ENCODE measurements around the gene IFNA5. TPM values are rescaled to one million over a fixed set of nuclear protein-coding genes. Genes with fewer than 3 reads are reported as not detected.

IFNA5 gene
- not detected in 2 replicates for total RNA-seq

DNA sequence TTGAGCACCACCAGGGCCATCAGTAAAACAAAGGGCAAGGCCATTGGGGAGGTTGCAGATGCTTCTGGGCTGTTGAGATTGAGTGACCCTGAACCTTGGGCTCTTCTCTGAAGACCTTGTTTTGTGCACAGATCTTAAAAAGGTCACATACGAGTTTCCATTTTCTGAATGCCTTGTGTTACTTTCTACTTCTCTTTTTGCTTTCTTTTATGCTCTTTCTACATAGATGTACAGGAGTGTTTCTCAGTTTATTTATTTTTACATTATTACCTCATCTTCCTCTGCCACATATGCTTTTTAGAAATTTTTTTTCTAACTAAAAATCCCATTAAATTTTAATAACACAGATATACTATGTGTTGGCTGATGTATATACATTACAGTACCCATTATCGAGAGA lies at the start of gene IFNA5:
Gene IFNA5, minus strand, starts transcription at position 101 of the 400 bp plus-strand sequence. Its CDS starts 57 bp downstream, at position 44.
- no peak for TF ChIP-seq CTCF (conservative IDR thresholded peaks at IDR 0.05; ENCODE audit: low read depth, low read length)
- H3K4me3 ChIP-seq (ENCODE audit: low read depth, low read length) = no peak within 1 kb of the TSS
- no peak for DNase-seq (ENCODE audit: low read depth)

DNA sequence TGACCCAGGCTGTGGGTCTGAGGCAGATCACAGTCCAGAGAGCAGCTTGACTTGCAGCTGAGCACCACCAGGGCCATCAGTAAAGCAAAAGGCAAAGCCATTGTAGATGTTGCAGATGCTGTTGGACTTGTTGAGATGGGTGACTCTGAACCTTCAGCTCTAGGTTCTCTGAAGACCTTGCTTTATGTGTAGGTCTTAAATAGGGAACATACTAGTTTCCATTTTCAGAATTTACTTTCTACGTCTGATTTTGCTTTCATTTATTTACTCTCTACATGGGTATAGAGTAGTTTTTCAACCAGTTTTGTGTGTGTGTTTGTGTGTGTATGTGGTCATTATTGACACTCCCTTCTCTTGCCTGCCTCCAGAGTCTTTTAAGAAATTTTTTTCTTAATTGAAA lies 45.7 kb upstream of the IFNA5 start, which contains the start of gene IFNA6:
Gene IFNA6, minus strand, starts transcription at position 101 of the 400 bp plus-strand sequence. Its CDS starts 0 bp downstream, at position 101.
- DNase-seq (ENCODE audit: low read depth) = no peak
- TF ChIP-seq CTCF (conservative IDR thresholded peaks at IDR 0.05; ENCODE audit: low read depth, low read length) = no peak

GRCh38 chr9:21348430-21348970 lies 43.4 kb upstream of the IFNA5 start:
- TF ChIP-seq CTCF (conservative IDR thresholded peaks at IDR 0.05; ENCODE audit: low read depth, low read length) = no peak
- DNase-seq (ENCODE audit: low read depth) = no peak
- no peak overlapping the region for H3K4me3 ChIP-seq (ENCODE audit: low read depth, low read length)

More for the DNA sequence above, 45.7 kb upstream of the IFNA5 start, which contains the start of gene IFNA6:
- H3K4me3 ChIP-seq (ENCODE audit: low read depth, low read length) = no peak within 1 kb of the TSS

DNA sequence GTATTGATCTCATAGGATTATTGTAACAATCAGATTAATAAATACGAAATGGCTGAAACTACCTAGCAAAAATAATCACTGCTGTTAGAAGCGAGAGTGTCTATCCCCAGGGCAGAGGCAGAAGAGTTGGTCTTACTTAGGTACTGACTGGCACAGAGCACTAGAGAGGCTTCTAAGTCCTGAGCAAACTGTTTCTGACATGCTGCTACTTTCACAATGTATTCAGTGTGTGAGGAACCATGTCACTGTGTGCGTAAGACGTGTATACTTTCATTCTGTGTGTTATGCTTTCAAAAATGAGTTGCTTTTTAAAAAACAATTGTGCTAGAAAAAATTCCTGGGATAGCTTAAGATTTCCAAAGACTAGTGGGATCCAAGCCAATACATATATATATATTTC lies 35.6 kb upstream of the IFNA5 start:
- no peak for DNase-seq (ENCODE audit: low read depth)
- no peak overlapping the region for H3K4me3 ChIP-seq (ENCODE audit: low read depth, low read length)
- no peak for TF ChIP-seq CTCF (conservative IDR thresholded peaks at IDR 0.05; ENCODE audit: low read depth, low read length)

- no peak for DNase-seq (ENCODE audit: low read depth)
- TF ChIP-seq CTCF (conservative IDR thresholded peaks at IDR 0.05; ENCODE audit: low read depth, low read length) = no peak
- no peak overlapping the region for H3K4me3 ChIP-seq (ENCODE audit: low read depth, low read length)
Measured at GRCh38 chr9:21336457-21336856, 31.3 kb upstream of the IFNA5 start.

DNA sequence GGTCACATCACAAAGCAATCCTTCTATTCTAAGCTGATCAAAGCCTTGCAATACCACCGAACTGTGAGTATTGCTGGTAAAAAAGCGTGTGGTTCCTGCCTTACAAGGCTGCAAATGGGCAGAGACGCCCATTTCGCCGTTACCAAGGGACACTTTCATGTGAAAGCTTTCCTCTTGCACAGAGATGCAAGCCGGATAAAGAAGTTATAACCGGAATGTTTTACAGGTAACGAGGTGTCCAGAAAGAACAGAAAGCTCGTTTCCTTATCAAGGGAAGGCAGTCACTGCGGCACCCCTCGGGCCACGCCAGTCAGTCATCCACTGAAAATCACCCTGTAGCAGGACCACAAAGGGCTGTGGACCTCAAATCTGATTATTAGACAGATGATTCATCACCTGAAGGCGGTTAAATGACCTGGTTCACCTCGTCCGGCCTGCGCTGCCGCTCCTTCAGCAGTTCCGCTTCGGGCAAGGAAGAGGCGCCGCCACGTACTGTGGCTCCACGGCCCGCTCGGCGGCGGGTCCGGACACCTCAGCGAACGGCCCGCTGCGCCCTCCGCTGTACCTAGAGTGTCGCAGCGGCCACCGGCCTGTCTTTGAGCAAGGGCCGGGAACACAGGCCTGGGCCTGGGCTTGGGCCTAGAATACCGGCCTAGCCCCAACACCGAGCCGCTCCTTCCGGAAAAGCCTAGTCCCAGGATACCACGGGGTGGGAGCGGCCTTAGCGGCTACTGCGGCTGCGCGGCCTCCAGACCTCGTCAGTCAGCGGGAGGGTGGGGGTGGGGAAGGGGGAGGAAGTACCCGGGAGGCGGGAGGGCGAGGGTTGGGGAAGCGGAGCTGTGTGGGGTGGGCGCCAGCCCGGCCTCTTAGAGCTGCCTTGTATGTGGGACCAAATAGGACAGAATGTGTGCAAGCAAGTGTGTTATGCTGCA lies 29.9 kb upstream of the IFNA5 start, which contains the start of gene KLHL9:
Gene KLHL9, minus strand, starts transcription at position 704 of the 932 bp plus-strand sequence. Its CDS starts 545 bp downstream, at position 159.
- no peak for DNase-seq (ENCODE audit: low read depth)
- H3K4me3 ChIP-seq (ENCODE audit: low read depth, low read length) = peak within 1 kb of the TSS; percentile 69
- no peak for TF ChIP-seq CTCF (conservative IDR thresholded peaks at IDR 0.05; ENCODE audit: low read depth, low read length)
